SK-N-SH treated with all-trans-retinoic acid at 6 μM for 48 hours (cell line): ENCODE data around the gene ZMYM2.

Experiments used
- GLIS3 ChIP-seq: fragments of 250-450 bp; sonication (Bioruptor Pico); IDR thresholded peaks from 2 replicates; pipeline ENCODE4 v1.5.0; 2020; ENCODE audit warnings: mild to moderate bottlenecking, moderate library complexity
- PATZ1 ChIP-seq: fragments of 250-450 bp; sonication (Bioruptor Pico); IDR thresholded peaks from 2 replicates; pipeline ENCODE4 v1.8.0; 2020; ENCODE audit warnings: mild to moderate bottlenecking, moderate library complexity, borderline replicate concordance
- SNAI2 ChIP-seq: fragments of 250-450 bp; sonication (Bioruptor Pico); IDR thresholded peaks from 2 replicates; pipeline ENCODE4 v1.5.0; 2020; ENCODE audit warnings: mild to moderate bottlenecking, moderate library complexity
- ZNF70 ChIP-seq: fragments of 450-650 bp; formaldehyde crosslinking; IDR thresholded peaks from 2 replicates; pipeline ENCODE4 v1.5.0; 2020; ENCODE audit warnings: mild to moderate bottlenecking, moderate library complexity
- ZNF8 ChIP-seq: fragments of 450-650 bp; formaldehyde crosslinking; IDR thresholded peaks from 2 replicates; pipeline ENCODE4 v1.5.0; 2020; ENCODE audit warnings: mild to moderate bottlenecking, moderate library complexity

GRCh38 chr13:19961489-19961888, 3.0 kb downstream of the ZMYM2 start:
- TF ChIP-seq GLIS3 (CRISPR knock-in tag) (no peak), SNAI2 (CRISPR knock-in tag) (no peak), ZNF8 (no peak), PATZ1 (CRISPR knock-in tag) (no peak), ZNF70 (CRISPR knock-in tag) (no peak)
